ENCODE data around the gene CDC40.

CDC40 gene

DNA sequence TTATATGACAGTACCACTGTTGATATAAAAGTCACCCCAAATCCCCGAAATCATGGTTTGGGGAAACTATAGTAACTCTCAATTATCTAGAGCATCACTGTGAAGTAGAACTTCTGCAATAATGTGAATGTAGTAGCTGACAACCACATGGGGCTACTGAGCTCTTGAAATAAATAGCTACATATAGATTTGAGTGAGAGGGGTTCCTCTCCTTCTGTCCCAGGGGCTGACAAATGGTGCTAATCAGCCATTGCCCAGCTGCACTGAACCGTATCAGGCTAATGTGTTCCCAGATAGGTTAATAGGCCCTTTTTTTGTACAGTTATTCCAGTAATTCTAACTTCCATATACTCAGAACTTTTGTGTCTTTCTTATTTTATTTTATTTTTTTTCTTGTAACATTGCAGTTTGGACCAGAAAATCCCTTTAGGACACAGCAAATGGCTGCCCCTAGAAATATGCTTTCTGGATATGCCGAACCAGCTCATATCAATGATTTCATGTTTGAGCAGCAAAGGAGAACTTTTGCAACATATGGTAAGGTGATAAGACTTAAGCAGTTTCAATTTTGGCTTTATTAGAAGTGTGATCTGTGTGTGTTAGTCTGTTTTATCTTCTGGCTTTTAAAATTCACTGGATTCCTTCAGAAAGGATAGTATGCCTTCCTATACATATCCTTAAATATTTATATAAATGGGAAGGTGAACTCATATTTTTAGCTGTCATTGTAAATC lies 21.1 kb downstream of the CDC40 start:
- Histone ChIP-seq H3K4me3 (ENCODE audit: low read length) (no peak overlapping the region), H3K27ac (ENCODE audit: low read length) (no peak overlapping the region), H3K27me3 (ENCODE audit: control insufficient read depth, insufficient read depth, low read length) (no peaks in the 10 kb centered on the region), H3K9me3 (ENCODE audit: control insufficient read depth, insufficient read depth, low read length) (no peaks in the 10 kb centered on the region), H3K36me3 (ENCODE audit: control insufficient read depth, insufficient read depth, low read length) (no peaks in the 10 kb centered on the region), H3K4me1 (ENCODE audit: control insufficient read depth, insufficient read depth, low read length) (no peaks in the 10 kb centered on the region)
- no CpG with 5 or more reads among the region's 3 CpGs for WGBS (ENCODE audit: insufficient coverage, insufficient read length)
- DNase-seq (ENCODE audit: low read depth, low spot score) = no peak

DNA sequence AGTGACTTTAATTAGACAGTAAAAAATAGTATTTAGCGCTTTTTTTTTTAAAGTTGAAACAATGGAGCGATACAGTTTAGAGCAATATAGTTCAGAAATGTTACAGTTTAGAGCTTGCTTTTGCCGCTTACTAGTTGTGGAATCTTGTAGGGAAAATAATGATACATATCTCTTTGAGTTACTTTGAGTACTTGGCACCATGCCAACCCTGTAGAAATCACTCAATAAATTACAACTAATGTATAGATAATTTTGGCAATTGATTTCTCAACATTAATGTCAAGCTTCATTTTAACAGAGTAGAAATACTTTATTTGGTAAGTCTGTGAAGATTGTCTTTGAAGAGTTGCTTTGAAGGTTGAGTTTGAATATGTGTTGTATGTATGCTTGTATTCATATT lies 27.4 kb downstream of the CDC40 start:
- no peaks in the 10 kb centered on the region for H3K9me3 ChIP-seq (ENCODE audit: control insufficient read depth, insufficient read depth, low read length)
- no peak overlapping the region for H3K4me3 ChIP-seq (ENCODE audit: low read length)
- no peaks in the 10 kb centered on the region for H3K4me1 ChIP-seq (ENCODE audit: control insufficient read depth, insufficient read depth, low read length)
- H3K27ac ChIP-seq (ENCODE audit: low read length) = no peak overlapping the region
- DNase-seq (ENCODE audit: low read depth, low spot score) = no peak
- no peaks in the 10 kb centered on the region for H3K27me3 ChIP-seq (ENCODE audit: control insufficient read depth, insufficient read depth, low read length)
- peaks cover 3% of the 10 kb centered on the region; the same call in 1 of the 2 replicates for H3K36me3 ChIP-seq (ENCODE audit: control insufficient read depth, insufficient read depth, low read length)
- no CpG with 5 or more reads among the region's 3 CpGs for WGBS (ENCODE audit: insufficient coverage, insufficient read length)

- no CpG with 5 or more reads among the region's 1 CpG for WGBS (ENCODE audit: insufficient coverage, insufficient read length)
- Histone ChIP-seq H3K4me3 (ENCODE audit: low read length) (no peak overlapping the region), H3K9me3 (ENCODE audit: control insufficient read depth, insufficient read depth, low read length) (no peaks in the 10 kb centered on the region), H3K27me3 (ENCODE audit: control insufficient read depth, insufficient read depth, low read length) (no peaks in the 10 kb centered on the region), H3K36me3 (ENCODE audit: control insufficient read depth, insufficient read depth, low read length) (peaks cover 3% of the 10 kb centered on the region; the same call in 1 of the 2 replicates), H3K4me1 (ENCODE audit: control insufficient read depth, insufficient read depth, low read length) (no peaks in the 10 kb centered on the region), H3K27ac (ENCODE audit: low read length) (no peak overlapping the region)
- DNase-seq (ENCODE audit: low read depth, low spot score) = no peak
These were observed 31.5 kb downstream of the CDC40 start for GRCh38 chr6:110211753-110212152.

GRCh38 chr6:110214338-110214737 lies 34.1 kb downstream of the CDC40 start:
- no peaks in the 10 kb centered on the region for H3K9me3 ChIP-seq (ENCODE audit: control insufficient read depth, insufficient read depth, low read length)

GRCh38 chr6:110216140-110216539 lies 35.9 kb downstream of the CDC40 start:
- DNase-seq (ENCODE audit: low read depth, low spot score) = no peak
- H3K9me3 ChIP-seq (ENCODE audit: control insufficient read depth, insufficient read depth, low read length) = no peaks in the 10 kb centered on the region
- WGBS (ENCODE audit: insufficient coverage, insufficient read length) = no CpG with 5 or more reads among the region's 5 CpGs
- H3K4me3 ChIP-seq (ENCODE audit: low read length) = no peak overlapping the region
- peaks cover 5% of the 10 kb centered on the region; the same call in 1 of the 2 replicates for H3K36me3 ChIP-seq (ENCODE audit: control insufficient read depth, insufficient read depth, low read length)
- H3K27me3 ChIP-seq (ENCODE audit: control insufficient read depth, insufficient read depth, low read length) = no peaks in the 10 kb centered on the region
- H3K4me1 ChIP-seq (ENCODE audit: control insufficient read depth, insufficient read depth, low read length) = no peaks in the 10 kb centered on the region
- no peak overlapping the region for H3K27ac ChIP-seq (ENCODE audit: low read length)

More at GRCh38 chr6:110214338-110214737, 34.1 kb downstream of the CDC40 start:
- H3K27ac ChIP-seq (ENCODE audit: low read length) = no peak overlapping the region
- H3K4me1 ChIP-seq (ENCODE audit: control insufficient read depth, insufficient read depth, low read length) = no peaks in the 10 kb centered on the region
- peaks cover 3% of the 10 kb centered on the region; the same call in 1 of the 2 replicates for H3K36me3 ChIP-seq (ENCODE audit: control insufficient read depth, insufficient read depth, low read length)
- H3K27me3 ChIP-seq (ENCODE audit: control insufficient read depth, insufficient read depth, low read length) = no peaks in the 10 kb centered on the region
- H3K4me3 ChIP-seq (ENCODE audit: low read length) = no peak overlapping the region
- no CpG with 5 or more reads among the region's 1 CpG for WGBS (ENCODE audit: insufficient coverage, insufficient read length)
- no peak for DNase-seq (ENCODE audit: low read depth, low spot score)

- no peaks in the 10 kb centered on the region for H3K27me3 ChIP-seq (ENCODE audit: control insufficient read depth, insufficient read depth, low read length)
- H3K9me3 ChIP-seq (ENCODE audit: control insufficient read depth, insufficient read depth, low read length) = no peaks in the 10 kb centered on the region
- H3K4me1 ChIP-seq (ENCODE audit: control insufficient read depth, insufficient read depth, low read length) = no peaks in the 10 kb centered on the region
- no peak overlapping the region for H3K27ac ChIP-seq (ENCODE audit: low read length)
- no peak for DNase-seq (ENCODE audit: low read depth, low spot score)
- no CpG with 5 or more reads among the region's 2 CpGs for WGBS (ENCODE audit: insufficient coverage, insufficient read length)
- H3K4me3 ChIP-seq (ENCODE audit: low read length) = no peak overlapping the region
- H3K36me3 ChIP-seq (ENCODE audit: control insufficient read depth, insufficient read depth, low read length) = peaks cover 4% of the 10 kb centered on the region; the same call in 1 of the 2 replicates
These were observed 37.0 kb downstream of the CDC40 start for GRCh38 chr6:110217266-110217665.

- H3K36me3 ChIP-seq (ENCODE audit: control insufficient read depth, insufficient read depth, low read length) = peaks cover 2% of the 10 kb centered on the region; the same call in 1 of the 2 replicates
These were observed 41.5 kb downstream of the CDC40 start for GRCh38 chr6:110221738-110222137.

DNA sequence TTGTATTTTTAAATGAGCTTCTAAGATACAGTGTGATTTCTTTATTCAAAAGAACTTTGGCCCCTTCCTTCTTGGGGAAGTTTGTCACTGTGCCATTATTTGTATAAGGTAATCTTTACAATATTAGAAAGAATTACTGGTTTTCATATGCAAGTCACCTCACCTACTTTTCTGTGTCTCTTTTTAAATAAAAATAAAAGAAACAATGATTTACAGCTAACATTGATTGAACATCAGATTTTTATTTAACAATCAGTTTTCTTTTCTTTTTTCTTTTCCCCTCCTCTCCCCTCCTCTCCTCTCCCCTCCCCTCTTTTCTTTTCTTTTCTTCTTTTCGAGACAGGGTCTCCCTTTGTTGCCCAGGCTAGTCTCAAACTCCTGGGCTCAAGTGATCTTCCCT lies 46.0 kb downstream of the CDC40 start:
- no peaks in the 10 kb centered on the region; the same call in 1 of the 2 replicates for H3K36me3 ChIP-seq (ENCODE audit: control insufficient read depth, insufficient read depth, low read length)
- H3K27me3 ChIP-seq (ENCODE audit: control insufficient read depth, insufficient read depth, low read length) = no peaks in the 10 kb centered on the region
- no peak overlapping the region for H3K27ac ChIP-seq (ENCODE audit: low read length)
- no peaks in the 10 kb centered on the region for H3K4me1 ChIP-seq (ENCODE audit: control insufficient read depth, insufficient read depth, low read length)
- H3K9me3 ChIP-seq (ENCODE audit: control insufficient read depth, insufficient read depth, low read length) = no peaks in the 10 kb centered on the region
- no peak overlapping the region for H3K4me3 ChIP-seq (ENCODE audit: low read length)
- WGBS (ENCODE audit: insufficient coverage, insufficient read length) = no CpG with 5 or more reads among the region's 1 CpG
- DNase-seq (ENCODE audit: low read depth, low spot score) = no peak

More at GRCh38 chr6:110221738-110222137, 41.5 kb downstream of the CDC40 start:
- H3K27me3 ChIP-seq (ENCODE audit: control insufficient read depth, insufficient read depth, low read length) = no peaks in the 10 kb centered on the region
- DNase-seq (ENCODE audit: low read depth, low spot score) = no peak
- H3K27ac ChIP-seq (ENCODE audit: low read length) = no peak overlapping the region
- no peaks in the 10 kb centered on the region for H3K9me3 ChIP-seq (ENCODE audit: control insufficient read depth, insufficient read depth, low read length)
- no peaks in the 10 kb centered on the region for H3K4me1 ChIP-seq (ENCODE audit: control insufficient read depth, insufficient read depth, low read length)
- H3K4me3 ChIP-seq (ENCODE audit: low read length) = no peak overlapping the region

GRCh38 chr6:110232450-110232849 lies 52.2 kb downstream of the CDC40 start:
- no CpG with 5 or more reads among the region's 2 CpGs for WGBS (ENCODE audit: insufficient coverage, insufficient read length)
- DNase-seq (ENCODE audit: low read depth, low spot score) = no peak
- Histone ChIP-seq H3K27ac (ENCODE audit: low read length) (no peak overlapping the region), H3K4me3 (ENCODE audit: low read length) (no peak overlapping the region), H3K4me1 (ENCODE audit: control insufficient read depth, insufficient read depth, low read length) (no peaks in the 10 kb centered on the region), H3K9me3 (ENCODE audit: control insufficient read depth, insufficient read depth, low read length) (no peaks in the 10 kb centered on the region), H3K27me3 (ENCODE audit: control insufficient read depth, insufficient read depth, low read length) (no peaks in the 10 kb centered on the region), H3K36me3 (ENCODE audit: control insufficient read depth, insufficient read depth, low read length) (no peaks in the 10 kb centered on the region; the same call in 1 of the 2 replicates)

- Histone ChIP-seq H3K27ac (ENCODE audit: low read length) (no peak overlapping the region), H3K9me3 (ENCODE audit: control insufficient read depth, insufficient read depth, low read length) (no peaks in the 10 kb centered on the region), H3K36me3 (ENCODE audit: control insufficient read depth, insufficient read depth, low read length) (no peaks in the 10 kb centered on the region; the same call in 1 of the 2 replicates), H3K27me3 (ENCODE audit: control insufficient read depth, insufficient read depth, low read length) (no peaks in the 10 kb centered on the region), H3K4me3 (ENCODE audit: low read length) (no peak overlapping the region), H3K4me1 (ENCODE audit: control insufficient read depth, insufficient read depth, low read length) (no peaks in the 10 kb centered on the region)
- DNase-seq (ENCODE audit: low read depth, low spot score) = no peak
- WGBS (ENCODE audit: insufficient coverage, insufficient read length) = no CpG with 5 or more reads among the region's 2 CpGs
These were observed 53.6 kb downstream of the CDC40 start for GRCh38 chr6:110233770-110234374.
